Astrocyte of the spinal cord (primary cell): ENCODE results near the gene PHLDB2.

Experiments used
- DNase-seq: peaks from one replicate; pipeline ENCODE4 v3.0.0; 2011; ENCODE audit warnings: low read depth, low spot score
- H3K4me3 ChIP-seq: 2 replicates; pipeline ENCODE4 v1.5.1; 2011; ENCODE audit warnings: low read depth, mild to moderate bottlenecking, low read length, moderate library complexity
- CTCF ChIP-seq: IDR thresholded peaks from 2 replicates; pipeline ENCODE4 v1.5.1; 2012; ENCODE audit warnings: low read depth, mild to moderate bottlenecking, low read length, inconsistent platforms
- in situ Hi-C: cut with HindIII; loops from 2 replicates; pipeline ENCODE4 v1.10.0; 2017; ENCODE audit warnings: low sequenced_read_pairs

Gene PHLDB2

GRCh38 chr3:111967068-111967467, 108.0 kb downstream of the PHLDB2 start:
- in situ Hi-C loops = loop anchor here (25.0 kb wide), 1 partner anchor 230 kb away; no protein-coding TSS in a partner anchor
- no peak overlapping the region for H3K4me3 ChIP-seq
- DNase-seq = no peak
- no peak for TF ChIP-seq CTCF

DNA sequence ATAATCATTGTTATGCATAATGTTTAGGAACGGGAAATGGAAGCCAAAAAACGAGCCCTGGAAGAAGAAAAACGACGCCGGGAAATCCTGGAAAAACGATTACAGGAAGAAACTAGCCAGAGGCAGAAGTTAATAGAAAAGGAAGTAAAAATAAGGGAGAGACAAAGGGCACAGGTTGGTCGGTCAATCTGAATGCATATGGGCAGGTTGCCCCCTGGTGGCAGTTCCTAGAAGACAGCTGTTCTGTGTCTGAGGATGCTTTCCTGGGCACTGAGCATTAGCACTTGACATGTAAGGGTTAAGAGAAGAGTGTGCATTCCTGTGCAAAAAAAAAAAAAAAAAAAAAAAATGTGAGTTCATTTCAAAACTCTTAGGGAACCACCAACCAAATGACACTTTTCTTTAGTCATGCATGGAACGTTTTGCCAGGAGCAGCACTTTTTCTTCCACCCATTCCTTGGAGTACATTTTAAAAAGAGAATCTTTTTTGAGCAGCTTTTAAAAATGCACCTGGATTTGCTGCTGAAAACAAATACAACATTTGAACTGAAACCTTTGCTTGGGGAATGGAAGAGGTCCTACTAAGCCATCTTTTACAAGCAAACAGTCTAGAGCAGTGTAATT, 108.7 kb downstream of the PHLDB2 start:
- no peak overlapping the region for H3K4me3 ChIP-seq
- in situ Hi-C loops = loop anchor here (25.0 kb wide), 1 partner anchor 230 kb away; no protein-coding TSS in a partner anchor
- TF ChIP-seq CTCF = peak; percentile 83
- peak; percentile 79 for DNase-seq

DNA sequence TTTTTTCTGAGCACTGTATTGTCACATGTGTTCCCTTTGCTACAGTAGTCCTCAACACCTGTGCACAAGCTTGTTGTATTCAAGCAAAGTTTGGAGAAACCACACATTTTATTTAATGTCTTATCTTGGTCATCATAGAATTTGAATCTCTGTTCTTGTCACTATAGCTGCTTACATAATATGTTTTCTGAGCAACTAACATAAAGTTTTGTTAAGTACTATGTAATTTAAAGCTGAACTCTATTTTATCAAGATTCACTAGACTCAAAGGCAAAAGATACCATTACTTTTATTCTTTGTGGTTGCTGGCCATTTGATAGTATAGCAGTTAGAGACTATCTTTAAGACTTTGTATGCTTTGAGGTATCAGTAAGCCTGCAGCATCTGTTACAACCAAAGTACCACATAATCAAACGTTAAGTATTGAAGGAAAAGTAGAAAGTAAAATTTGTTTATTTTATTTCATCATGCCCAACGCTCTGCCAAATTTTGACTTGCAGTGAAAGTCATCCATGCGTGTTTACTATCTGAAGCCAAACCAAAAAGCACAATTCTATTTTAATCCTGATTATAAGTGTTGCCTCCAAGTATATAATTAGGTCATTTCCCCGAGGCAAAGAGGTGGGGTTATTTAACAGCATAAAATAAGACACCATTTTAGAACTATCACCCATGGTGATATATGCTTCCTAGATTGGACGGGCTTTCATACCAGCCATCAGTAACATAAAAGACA, 109.4 kb downstream of the PHLDB2 start:
- in situ Hi-C loops = loop anchor here (25.0 kb wide), 1 partner anchor 231 kb away; no protein-coding TSS in a partner anchor
- no peak for DNase-seq

GRCh38 chr3:111970376-111970775, 111.3 kb downstream of the PHLDB2 start:
- in situ Hi-C loops = loop anchor here (25.0 kb wide), 1 partner anchor 233 kb away; no protein-coding TSS in a partner anchor
- no peak for DNase-seq

More for the DNA sequence above, 109.4 kb downstream of the PHLDB2 start:
- no peak overlapping the region for H3K4me3 ChIP-seq
- no peak for TF ChIP-seq CTCF

DNA sequence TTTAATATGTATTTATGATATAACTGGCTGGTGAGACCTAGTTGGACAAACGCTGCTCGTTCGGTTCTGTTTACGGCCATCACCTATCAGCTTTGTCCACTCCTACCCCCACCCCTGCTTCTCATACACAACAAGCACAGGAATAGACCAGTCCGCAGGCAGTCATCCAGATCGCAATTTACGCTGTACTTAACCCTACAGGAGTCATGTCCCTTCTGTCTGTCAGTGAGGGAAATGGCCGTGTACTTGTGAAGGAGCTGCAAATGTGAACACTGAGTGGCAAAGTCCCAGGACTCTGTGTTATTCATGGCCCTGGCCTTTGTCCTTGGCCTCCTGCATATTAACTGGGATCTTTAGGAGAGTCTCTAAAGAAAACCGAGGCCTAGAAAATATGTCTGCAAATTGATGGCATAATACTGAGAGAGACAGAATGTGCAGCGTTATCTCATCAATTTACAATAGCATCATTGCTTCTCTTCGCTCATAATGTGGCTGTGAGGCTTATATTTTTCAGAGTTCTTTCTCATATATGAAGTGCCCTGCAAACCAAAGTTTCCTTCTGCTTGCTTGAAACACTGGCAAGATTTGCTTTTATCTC, 112.6 kb downstream of the PHLDB2 start:
- in situ Hi-C loops = loop anchor here (25.0 kb wide), 1 partner anchor 234 kb away; no protein-coding TSS in a partner anchor
- TF ChIP-seq CTCF = no peak
- H3K4me3 ChIP-seq = no peak overlapping the region
- no peak for DNase-seq

More at GRCh38 chr3:111970376-111970775, 111.3 kb downstream of the PHLDB2 start:
- no peak overlapping the region for H3K4me3 ChIP-seq
- no peak for TF ChIP-seq CTCF

GRCh38 chr3:111972891-111973290, 113.8 kb downstream of the PHLDB2 start:
- in situ Hi-C loops = loop anchor here (25.0 kb wide), 1 partner anchor 236 kb away; no protein-coding TSS in a partner anchor
- H3K4me3 ChIP-seq = no peak overlapping the region
- TF ChIP-seq CTCF = no peak
- no peak for DNase-seq
